ENCODE measurements around the gene HYDIN. TPM values are rescaled to one million over a fixed set of nuclear protein-coding genes. Genes with fewer than 3 reads are reported as not detected.

Gene HYDIN
- polyA plus RNA-seq, 1 donor from 2014 or later, result 2.2 TPM

DNA sequence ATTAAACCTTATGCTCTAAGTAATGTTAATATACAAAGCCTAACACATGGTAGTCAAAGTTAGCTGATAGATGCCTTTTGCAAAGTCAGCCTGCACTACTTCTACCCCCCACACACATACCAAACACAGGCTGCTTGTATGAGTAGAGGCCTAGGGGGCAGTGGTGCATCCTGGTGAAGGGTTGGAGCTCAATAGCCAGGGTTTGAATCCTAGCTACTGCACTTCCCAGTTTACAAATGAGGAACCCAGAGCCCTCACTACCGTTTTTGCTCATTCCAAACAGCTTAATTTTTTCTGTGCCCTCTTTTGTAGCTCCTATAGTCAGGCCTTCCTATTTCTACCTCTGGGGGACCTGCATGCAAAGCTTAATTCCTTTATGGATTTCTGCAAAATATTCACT, 18.9 kb upstream of the HYDIN start:
- TF ChIP-seq MXI1 (conservative IDR thresholded peaks at IDR 0.05; ENCODE audit: poor library complexity, severe bottlenecking), result no peak
- TF ChIP-seq EP300 (conservative IDR thresholded peaks at IDR 0.05; ENCODE audit: poor library complexity, severe bottlenecking), result no peak
- Histone ChIP-seq H3K27ac (ENCODE audit: low read length) (no peak overlapping the region), H2AFZ (ENCODE audit: low read depth, low read length) (no peak overlapping the region), H3K4me3 (ENCODE audit: low read length) (no peak overlapping the region), H3K9ac (ENCODE audit: low read length) (no peak overlapping the region), H3K36me3 (ENCODE audit: insufficient read depth, low read length) (no peaks in the 10 kb centered on the region), H3K4me2 (ENCODE audit: low read length) (no peak overlapping the region), H3K9me3 (ENCODE audit: low read length) (no peaks in the 10 kb centered on the region), H3K9me2 (ENCODE audit: insufficient read depth, low read length) (no peaks in the 10 kb centered on the region), H3K27me3 (ENCODE audit: insufficient read depth, low read depth, low read length) (no peaks in the 10 kb centered on the region), H3K79me2 (replicated peaks; ENCODE audit: insufficient read depth, low read length) (no peaks in the 10 kb centered on the region), H4K20me1 (ENCODE audit: insufficient read depth) (no peaks in the 10 kb centered on the region), H3F3A (ENCODE audit: insufficient read depth, low read length, poor library complexity, severe bottlenecking) (no peaks in the 10 kb centered on the region)

DNA sequence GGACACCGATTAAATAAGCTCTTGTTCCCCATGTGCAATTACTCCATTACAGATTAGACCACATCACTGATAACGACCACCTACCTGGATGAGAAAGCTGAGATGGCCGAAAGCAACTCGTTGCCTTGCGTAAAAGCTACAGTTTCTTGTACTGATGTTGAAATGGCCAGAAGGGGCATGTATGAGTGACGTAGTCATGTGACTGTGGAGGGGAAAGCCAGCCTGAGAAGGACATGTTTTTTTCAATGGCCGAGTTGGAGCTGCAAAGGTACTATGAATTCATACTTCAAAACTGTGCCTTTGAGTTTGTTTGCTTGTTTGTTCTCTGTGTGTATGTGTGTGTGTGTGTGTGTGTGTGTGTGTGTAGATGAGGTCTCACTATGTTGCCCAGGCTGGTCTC, 17.0 kb upstream of the HYDIN start:
- Histone ChIP-seq H3K9ac (ENCODE audit: low read length) (no peak overlapping the region), H2AFZ (ENCODE audit: low read depth, low read length) (no peak overlapping the region), H3K27ac (ENCODE audit: low read length) (no peak overlapping the region), H3F3A (ENCODE audit: insufficient read depth, low read length, poor library complexity, severe bottlenecking) (no peaks in the 10 kb centered on the region), H4K20me1 (ENCODE audit: insufficient read depth) (no peaks in the 10 kb centered on the region), H3K4me2 (ENCODE audit: low read length) (no peak overlapping the region), H3K9me2 (ENCODE audit: insufficient read depth, low read length) (no peaks in the 10 kb centered on the region), H3K4me3 (ENCODE audit: low read length) (no peak overlapping the region), H3K79me2 (replicated peaks; ENCODE audit: insufficient read depth, low read length) (no peaks in the 10 kb centered on the region), H3K9me3 (ENCODE audit: low read length) (no peaks in the 10 kb centered on the region), H3K27me3 (ENCODE audit: insufficient read depth, low read depth, low read length) (no peaks in the 10 kb centered on the region), H3K36me3 (ENCODE audit: insufficient read depth, low read length) (no peaks in the 10 kb centered on the region)
- TF ChIP-seq EZH2 (IDR thresholded peaks at IDR 0.05; ENCODE audit: borderline replicate concordance, insufficient read depth, low read length, poor library complexity, severe bottlenecking), result no peak
- TF ChIP-seq, protein P1, sequence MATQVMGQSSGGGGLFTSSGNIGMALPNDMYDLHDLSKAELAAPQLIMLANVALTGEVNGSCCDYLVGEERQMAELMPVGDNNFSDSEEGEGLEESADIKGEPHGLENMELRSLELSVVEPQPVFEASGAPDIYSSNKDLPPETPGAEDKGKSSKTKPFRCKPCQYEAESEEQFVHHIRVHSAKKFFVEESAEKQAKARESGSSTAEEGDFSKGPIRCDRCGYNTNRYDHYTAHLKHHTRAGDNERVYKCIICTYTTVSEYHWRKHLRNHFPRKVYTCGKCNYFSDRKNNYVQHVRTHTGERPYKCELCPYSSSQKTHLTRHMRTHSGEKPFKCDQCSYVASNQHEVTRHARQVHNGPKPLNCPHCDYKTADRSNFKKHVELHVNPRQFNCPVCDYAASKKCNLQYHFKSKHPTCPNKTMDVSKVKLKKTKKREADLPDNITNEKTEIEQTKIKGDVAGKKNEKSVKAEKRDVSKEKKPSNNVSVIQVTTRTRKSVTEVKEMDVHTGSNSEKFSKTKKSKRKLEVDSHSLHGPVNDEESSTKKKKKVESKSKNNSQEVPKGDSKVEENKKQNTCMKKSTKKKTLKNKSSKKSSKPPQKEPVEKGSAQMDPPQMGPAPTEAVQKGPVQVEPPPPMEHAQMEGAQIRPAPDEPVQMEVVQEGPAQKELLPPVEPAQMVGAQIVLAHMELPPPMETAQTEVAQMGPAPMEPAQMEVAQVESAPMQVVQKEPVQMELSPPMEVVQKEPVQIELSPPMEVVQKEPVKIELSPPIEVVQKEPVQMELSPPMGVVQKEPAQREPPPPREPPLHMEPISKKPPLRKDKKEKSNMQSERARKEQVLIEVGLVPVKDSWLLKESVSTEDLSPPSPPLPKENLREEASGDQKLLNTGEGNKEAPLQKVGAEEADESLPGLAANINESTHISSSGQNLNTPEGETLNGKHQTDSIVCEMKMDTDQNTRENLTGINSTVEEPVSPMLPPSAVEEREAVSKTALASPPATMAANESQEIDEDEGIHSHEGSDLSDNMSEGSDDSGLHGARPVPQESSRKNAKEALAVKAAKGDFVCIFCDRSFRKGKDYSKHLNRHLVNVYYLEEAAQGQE (IDR thresholded peaks at IDR 0.05; ENCODE audit: borderline replicate concordance), result no peak

DNA sequence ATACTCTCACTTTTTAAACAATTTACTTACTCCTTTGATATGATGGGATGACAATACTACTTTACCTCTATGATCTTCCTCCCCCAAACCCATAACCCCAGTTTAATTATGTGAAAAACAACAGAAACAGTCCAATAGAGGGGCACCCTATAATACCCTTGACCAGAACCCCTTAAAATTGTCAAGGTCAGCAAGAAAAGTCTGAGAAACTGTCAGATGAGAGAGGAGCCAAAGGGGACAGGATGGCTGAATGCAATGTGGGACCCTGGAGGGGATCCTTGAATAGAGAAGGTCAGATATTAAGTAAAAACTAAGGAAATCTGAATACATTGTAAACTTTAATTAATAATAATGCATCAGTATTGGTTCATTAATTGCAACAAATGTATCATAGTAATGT, 15.8 kb upstream of the HYDIN start:
- Histone ChIP-seq H3K9me2 (ENCODE audit: insufficient read depth, low read length) (no peaks in the 10 kb centered on the region), H3K9me3 (ENCODE audit: low read length) (no peaks in the 10 kb centered on the region), H3K36me3 (ENCODE audit: insufficient read depth, low read length) (no peaks in the 10 kb centered on the region), H3K9ac (ENCODE audit: low read length) (no peak overlapping the region), H4K20me1 (ENCODE audit: insufficient read depth) (no peaks in the 10 kb centered on the region), H3K79me2 (replicated peaks; ENCODE audit: insufficient read depth, low read length) (no peaks in the 10 kb centered on the region), H2AFZ (ENCODE audit: low read depth, low read length) (no peak overlapping the region), H3F3A (ENCODE audit: insufficient read depth, low read length, poor library complexity, severe bottlenecking) (no peaks in the 10 kb centered on the region), H3K4me3 (ENCODE audit: low read length) (no peak overlapping the region), H3K27ac (ENCODE audit: low read length) (no peak overlapping the region), H3K4me2 (ENCODE audit: low read length) (no peak overlapping the region), H3K27me3 (ENCODE audit: insufficient read depth, low read depth, low read length) (no peaks in the 10 kb centered on the region)
- no peak for TF ChIP-seq MXI1 (conservative IDR thresholded peaks at IDR 0.05; ENCODE audit: poor library complexity, severe bottlenecking)
- TF ChIP-seq EP300 (conservative IDR thresholded peaks at IDR 0.05; ENCODE audit: poor library complexity, severe bottlenecking), result no peak
- TF ChIP-seq, protein P2, sequence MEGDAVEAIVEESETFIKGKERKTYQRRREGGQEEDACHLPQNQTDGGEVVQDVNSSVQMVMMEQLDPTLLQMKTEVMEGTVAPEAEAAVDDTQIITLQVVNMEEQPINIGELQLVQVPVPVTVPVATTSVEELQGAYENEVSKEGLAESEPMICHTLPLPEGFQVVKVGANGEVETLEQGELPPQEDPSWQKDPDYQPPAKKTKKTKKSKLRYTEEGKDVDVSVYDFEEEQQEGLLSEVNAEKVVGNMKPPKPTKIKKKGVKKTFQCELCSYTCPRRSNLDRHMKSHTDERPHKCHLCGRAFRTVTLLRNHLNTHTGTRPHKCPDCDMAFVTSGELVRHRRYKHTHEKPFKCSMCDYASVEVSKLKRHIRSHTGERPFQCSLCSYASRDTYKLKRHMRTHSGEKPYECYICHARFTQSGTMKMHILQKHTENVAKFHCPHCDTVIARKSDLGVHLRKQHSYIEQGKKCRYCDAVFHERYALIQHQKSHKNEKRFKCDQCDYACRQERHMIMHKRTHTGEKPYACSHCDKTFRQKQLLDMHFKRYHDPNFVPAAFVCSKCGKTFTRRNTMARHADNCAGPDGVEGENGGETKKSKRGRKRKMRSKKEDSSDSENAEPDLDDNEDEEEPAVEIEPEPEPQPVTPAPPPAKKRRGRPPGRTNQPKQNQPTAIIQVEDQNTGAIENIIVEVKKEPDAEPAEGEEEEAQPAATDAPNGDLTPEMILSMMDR (IDR thresholded peaks at IDR 0.05; ENCODE audit: poor library complexity, severe bottlenecking), result no peak
- TF ChIP-seq, protein P1 (IDR thresholded peaks at IDR 0.05; ENCODE audit: borderline replicate concordance), result no peak
- no peak for TF ChIP-seq EZH2 (IDR thresholded peaks at IDR 0.05; ENCODE audit: borderline replicate concordance, insufficient read depth, low read length, poor library complexity, severe bottlenecking)
- TF ChIP-seq SMC3 (conservative IDR thresholded peaks at IDR 0.05; ENCODE audit: poor library complexity), result no peak
- no peak for TF ChIP-seq POLR2AphosphoS5 (IDR thresholded peaks at IDR 0.05)
- TF ChIP-seq RAD21 (conservative IDR thresholded peaks at IDR 0.05), result no peak
- no peak for TF ChIP-seq TAF1 (IDR thresholded peaks at IDR 0.05; ENCODE audit: low read depth)
